ENCODE data around the gene BRCC3. TPM values are rescaled to one million over a fixed set of nuclear protein-coding genes. Genes with fewer than 3 reads are reported as not detected.
A peak's percentile ranks its signal among the peaks of the same experiment; 100 is the strongest.

The BRCC3 gene
- total RNA-seq: 23.3 TPM

- peak; percentile 79 for DNase-seq (ENCODE audit: low spot score)
Observed at GRCh38 chrX:155070975-155071693, at the start of gene BRCC3, which contains the start of the genes CMC4 and MTCP1. Gene BRCC3, plus strand, starts transcription at chrX:155071508. Its CDS starts 20 bp downstream, at chrX:155071528. Gene CMC4, minus strand, starts transcription at chrX:155071136. Its CDS starts 7,113 bp downstream, at chrX:155064023. Gene MTCP1, minus strand, starts transcription at chrX:155071136. Its CDS starts 5,126 bp downstream, at chrX:155066010.

- no peak for DNase-seq (ENCODE audit: low spot score)
Observed at GRCh38 chrX:155022585-155022984, 48.7 kb upstream of the BRCC3 start, which contains the start of gene F8. Gene F8, minus strand, starts transcription at chrX:155022723. Its CDS starts 171 bp downstream, at chrX:155022552.

DNA sequence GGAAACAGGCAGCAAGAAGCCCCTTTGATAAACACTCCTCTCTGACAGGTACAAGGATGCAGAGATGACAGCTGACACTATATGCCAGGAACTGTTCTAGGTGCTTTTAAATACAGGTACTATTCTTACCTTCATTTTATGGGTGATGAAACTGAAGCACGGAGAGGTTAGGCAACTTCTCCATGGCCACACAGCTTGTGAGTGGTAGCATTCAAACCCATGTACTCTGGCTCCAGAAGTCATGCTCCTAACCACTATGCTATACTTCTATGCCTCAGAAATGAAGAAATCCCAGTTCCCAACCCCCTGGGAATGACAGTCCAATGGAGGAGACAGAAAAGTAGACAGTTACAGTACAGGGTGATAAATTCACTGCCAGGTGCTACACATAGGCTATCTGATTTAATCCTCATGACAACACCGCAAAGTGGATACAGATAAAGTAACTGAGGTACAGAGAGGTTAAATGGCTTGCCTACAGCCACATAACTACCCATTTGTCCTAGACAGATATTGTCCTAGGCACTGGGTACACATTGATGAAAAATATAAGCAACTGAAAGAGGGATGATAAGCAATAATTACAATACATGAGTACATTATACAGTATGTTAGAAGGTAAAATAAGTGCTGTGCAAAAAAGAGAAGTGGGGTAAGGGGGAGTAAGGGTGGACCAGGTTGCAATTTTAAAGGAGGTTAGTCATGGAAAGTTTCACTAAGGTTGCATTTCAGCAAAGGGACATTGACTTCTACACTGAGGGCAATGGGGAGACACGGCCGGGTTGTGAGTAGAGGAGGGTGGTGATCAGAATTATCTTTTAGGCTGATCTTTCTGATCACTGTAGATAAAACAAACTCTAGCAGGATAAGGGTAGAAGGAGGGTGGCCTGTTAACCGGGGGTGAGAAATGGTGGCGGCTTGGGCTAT, 47.1 kb upstream of the BRCC3 start:
- DNase-seq (ENCODE audit: low spot score): no peak

GRCh38 chrX:155026420-155026726, 44.9 kb upstream of the BRCC3 start:
- DNase-seq (ENCODE audit: low spot score): no peak

DNA sequence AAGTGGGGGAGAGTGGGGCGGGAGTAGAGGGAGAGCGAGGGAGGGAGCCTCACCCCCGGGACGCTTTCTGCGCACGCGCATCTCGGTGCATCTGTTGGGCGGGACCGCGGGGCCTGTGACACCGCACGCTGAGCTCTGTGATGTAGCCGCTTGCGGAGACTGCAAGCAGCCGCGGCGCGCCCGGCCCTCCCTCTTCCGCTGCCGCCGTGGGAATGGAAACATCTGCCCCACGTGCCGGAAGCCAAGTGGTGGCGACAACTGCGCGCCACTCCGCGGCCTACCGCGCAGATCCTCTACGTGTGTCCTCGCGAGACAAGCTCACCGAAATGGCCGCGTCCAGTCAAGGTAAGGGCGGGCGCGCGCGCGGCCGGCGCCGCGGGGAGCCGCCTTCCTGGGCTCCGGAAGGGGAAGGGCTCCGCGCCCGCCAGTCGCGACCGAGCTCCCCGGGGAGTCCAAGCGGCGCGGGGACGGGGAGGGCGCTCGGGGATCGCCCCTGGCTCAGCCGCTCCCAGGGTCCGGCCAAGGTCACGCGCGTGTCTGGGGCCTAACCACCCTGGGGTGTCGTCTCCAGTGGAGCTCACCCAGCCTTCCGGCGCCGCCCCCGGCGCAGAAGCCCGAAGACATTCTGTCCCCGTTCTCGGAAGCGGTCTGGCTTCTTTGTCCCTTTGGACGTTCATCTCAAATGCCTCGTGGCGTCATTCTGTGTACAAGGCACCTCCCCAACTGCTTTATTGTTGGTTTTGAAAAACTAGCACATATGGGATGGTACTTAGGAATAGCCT, 44.4 kb upstream of the BRCC3 start, which contains the start of gene FUNDC2:
TSS of gene FUNDC2 (plus strand) at position 118 of the 782 bp plus-strand sequence. CDS start at position 213, 95 bp downstream.
- DNase-seq (ENCODE audit: low spot score): peak; percentile 93

GRCh38 chrX:155027509-155028066, 43.7 kb upstream of the BRCC3 start:
- no peak for DNase-seq (ENCODE audit: low spot score)

DNA sequence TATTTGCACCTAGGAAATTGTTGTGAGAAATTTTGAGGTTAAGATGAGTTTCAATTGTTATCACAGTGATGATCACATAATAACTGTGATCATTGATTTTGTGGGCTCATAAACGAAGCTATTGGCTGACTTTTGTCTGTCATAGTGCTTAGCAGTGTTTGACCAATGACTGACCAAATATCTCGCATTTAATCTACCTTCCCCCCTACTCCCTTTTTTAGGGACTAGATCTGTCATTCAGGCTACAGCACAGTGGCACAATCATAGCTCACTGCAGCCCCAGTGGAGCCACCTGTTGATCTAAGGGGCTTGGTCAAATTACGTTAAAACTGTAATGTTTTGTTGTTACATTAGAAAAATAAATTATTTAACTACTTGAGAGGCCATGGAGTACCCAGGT, 43.2 kb upstream of the BRCC3 start:
- no peak for DNase-seq (ENCODE audit: low spot score)

DNA sequence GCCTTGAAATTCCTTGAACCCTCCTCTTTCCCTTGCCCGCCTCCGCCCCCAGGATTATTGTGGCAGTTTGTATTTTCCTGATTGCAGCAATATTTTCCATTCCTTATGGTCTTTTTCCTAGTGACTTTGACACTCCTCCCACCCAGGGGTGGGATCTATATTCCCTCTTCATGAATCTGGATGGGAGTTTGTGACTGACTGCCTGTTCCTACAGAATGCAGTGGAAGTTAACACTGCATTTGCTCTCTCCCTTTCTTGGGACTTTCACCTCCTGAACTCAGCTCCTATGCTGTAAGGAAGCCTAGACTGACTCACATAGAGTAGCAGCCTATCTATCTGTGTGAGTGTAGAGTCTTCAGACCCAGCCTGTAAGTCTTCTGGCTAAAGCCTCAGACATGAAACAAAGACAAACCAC, 42.4 kb upstream of the BRCC3 start:
- no peak for DNase-seq (ENCODE audit: low spot score)

DNA sequence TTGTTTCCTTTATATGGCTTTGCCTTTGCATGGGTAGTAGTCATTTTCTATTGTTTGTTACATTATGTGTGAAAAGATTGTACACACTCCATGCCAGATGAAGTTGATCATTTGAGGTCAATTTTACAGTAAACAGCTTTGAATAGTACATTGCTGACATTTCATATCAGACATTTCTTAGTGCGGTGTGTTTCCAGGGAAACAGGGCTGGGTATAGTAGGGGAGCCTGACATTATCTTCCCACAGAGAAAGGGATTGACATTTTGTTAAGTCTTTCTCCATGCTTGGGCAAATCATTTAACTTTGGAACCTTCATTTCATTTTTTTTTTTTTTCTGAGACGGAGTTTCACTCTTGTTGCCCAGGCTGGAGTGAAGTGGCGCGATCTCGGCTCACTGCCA, 39.7 kb upstream of the BRCC3 start:
- DNase-seq (ENCODE audit: low spot score): no peak

DNA sequence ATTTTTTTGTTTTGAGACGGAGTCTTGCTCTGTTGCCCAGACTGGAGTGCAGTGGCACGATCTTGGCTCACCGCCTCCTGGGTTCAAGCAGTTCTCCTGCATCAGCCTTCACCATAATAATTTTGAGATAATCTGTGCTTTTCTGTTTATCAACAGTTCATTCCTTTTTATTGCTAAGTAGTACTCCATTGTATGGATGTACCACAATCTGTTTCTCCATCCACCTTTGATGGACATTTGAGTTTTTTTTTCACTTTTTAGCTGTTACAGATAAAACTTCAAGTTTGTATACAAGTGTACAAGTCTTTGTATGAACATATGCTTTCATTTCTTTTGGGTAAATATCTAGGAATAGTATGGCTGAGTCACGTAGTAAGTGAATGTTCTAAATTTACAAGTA, 35.6 kb upstream of the BRCC3 start:
- DNase-seq (ENCODE audit: low spot score): no peak

- DNase-seq (ENCODE audit: low spot score): no peak
Observed at GRCh38 chrX:155046129-155046810, 25.0 kb upstream of the BRCC3 start.

DNA sequence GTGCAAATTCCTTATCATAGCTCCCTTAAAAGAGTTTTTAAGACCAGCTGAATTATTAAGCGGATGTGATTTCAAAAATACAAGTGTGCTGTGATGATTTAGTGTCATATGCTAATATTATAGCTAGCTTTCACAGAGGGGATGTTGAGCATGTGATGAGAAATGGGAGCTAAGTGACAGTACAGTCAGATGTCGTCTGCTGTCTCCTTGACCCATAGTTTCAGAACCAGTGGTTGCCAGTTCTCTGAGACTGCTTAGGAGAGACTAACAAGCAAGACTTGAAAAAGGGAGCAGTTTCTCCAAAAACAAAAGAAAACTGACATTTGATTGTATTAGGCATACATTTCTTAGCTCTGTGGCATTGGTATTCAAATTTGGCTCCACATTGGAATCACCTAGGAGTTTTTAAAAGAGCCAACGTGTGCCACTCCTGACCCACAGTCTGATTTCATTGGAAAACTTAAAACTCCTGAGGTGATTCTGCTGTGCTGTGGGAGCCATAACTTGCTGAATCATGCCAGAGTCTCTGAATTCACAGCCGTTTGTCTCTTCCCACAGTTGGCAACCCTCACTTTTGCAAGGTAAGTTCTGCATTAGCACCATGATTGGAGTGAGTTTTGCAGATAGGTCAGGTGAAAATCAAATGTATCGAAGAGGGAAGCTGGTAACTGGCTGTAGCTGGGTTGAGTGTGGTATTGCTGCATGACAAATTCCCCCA, 24.3 kb upstream of the BRCC3 start:
- DNase-seq (ENCODE audit: low spot score): no peak

DNA sequence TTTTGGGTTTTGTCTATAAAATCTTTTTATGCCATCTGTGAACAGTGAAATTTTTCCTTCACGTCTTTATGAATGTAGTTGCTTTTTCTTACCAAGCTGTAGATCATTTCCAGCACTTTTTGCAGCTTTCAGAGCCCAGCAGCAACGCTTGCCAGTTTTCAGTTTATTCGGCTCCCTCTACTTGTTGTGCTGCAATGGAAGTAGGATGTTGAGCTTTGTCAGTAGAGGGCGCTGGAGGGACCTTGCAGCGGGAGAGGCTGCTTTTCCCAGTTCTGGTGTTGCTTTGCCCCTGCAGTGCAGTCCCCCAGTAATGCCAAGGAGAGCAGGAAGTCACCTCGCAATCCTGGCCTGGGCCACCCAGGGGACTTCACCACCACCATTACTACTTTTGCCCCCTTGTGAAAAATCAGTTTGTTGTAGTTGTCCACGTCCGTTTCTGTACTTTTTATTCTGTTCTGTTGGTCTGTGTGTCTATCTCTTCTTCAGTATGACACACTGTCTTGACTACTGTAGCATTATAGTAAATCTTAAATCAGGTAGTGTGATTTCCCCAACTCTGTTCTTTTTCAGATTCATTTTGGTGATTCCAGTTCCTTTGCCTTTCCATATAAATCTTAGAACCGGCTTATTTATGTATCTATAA, 22.2 kb upstream of the BRCC3 start:
- no peak for DNase-seq (ENCODE audit: low spot score)

GRCh38 chrX:155052738-155053498, 18.4 kb upstream of the BRCC3 start:
- DNase-seq (ENCODE audit: low spot score): no peak

GRCh38 chrX:155053656-155054055, 17.7 kb upstream of the BRCC3 start:
- DNase-seq (ENCODE audit: low spot score): no peak

- no peak for DNase-seq (ENCODE audit: low spot score)
Observed at GRCh38 chrX:155054255-155054654, 17.1 kb upstream of the BRCC3 start.

- DNase-seq (ENCODE audit: low spot score): no peak
Observed at GRCh38 chrX:155055494-155055893, 15.8 kb upstream of the BRCC3 start.

DNA sequence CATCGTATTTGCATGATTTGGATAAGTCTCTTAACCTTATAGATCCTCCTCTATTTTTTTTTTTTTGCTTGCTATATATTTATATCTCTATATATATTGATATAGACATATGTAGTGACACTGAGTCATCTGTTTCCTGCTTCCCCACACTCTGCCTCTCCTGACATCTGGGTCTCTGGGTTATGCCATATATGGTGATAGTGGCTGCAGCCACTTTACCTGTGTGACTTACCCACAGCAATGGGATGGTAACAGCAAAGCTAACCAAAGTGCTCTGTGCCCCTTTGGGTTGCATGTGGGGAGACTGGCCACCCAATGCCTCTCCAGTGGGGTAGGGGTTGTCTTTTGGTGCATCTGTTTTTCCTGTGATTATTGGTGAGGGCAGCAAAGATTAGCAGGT, 14.8 kb upstream of the BRCC3 start:
- DNase-seq (ENCODE audit: low spot score): no peak
